WTC11 (cell line): ENCODE data around the gene HDAC10. TPM values are rescaled to one million over a fixed set of nuclear protein-coding genes. Genes with fewer than 3 reads are reported as not detected.

Experiments used
- ATAC-seq: fragments of 200-7000 bp; cut with Tn5 transposase; 2 replicates; pipeline ENCODE4 v1.10.0; 2021; ENCODE audit warnings: mild to moderate bottlenecking, moderate library complexity
- CTCF ChIA-PET: fragments of 300-600 bp; sonication (Branson Sonifier 250); formaldehyde crosslinking; loops from one replicate; lab custom pipeline; 2021; ENCODE audit warnings: antibody characterized with exemption; lab: Charles Lee
- POLR2A ChIA-PET: fragments of 350-600 bp; sonication (Branson Sonifier 250); formaldehyde crosslinking; loops from one replicate; lab custom pipeline; 2021; ENCODE audit warnings: antibody characterized with exemption; lab: Charles Lee
- DNase-seq: peaks from one replicate; pipeline ENCODE4 v3.0.0; 2021; ENCODE audit warnings: low spot score
- H3K27ac Mint-ChIP-seq: 2 replicates; pipeline ENCODE4 v1.8.0; 2021; ENCODE audit warnings: mixed read lengths
- H3K27me3 Mint-ChIP-seq: 2 replicates; pipeline ENCODE4 v1.8.0; 2021; ENCODE audit warnings: low read depth, mild to moderate bottlenecking, moderate library complexity, mixed read lengths
- H3K36me3 Mint-ChIP-seq: 2 replicates; pipeline ENCODE4 v1.8.0; 2021; ENCODE audit warnings: mixed read lengths
- H3K4me1 Mint-ChIP-seq: 2 replicates; pipeline ENCODE4 v1.8.0; 2022; ENCODE audit warnings: mixed read lengths
- H3K4me3 Mint-ChIP-seq: 2 replicates; pipeline ENCODE4 v1.8.0; 2021; ENCODE audit warnings: mild to moderate bottlenecking, moderate library complexity, mixed read lengths
- H3K9me3 Mint-ChIP-seq: 2 replicates; pipeline ENCODE4 v1.8.0; 2021; ENCODE audit warnings: mixed read lengths
- CBFB ChIP-seq: sonication (generic); formaldehyde crosslinking; IDR thresholded peaks from 2 replicates; pipeline ENCODE4 v1.8.1; 2022; ENCODE audit warnings: mild to moderate bottlenecking, low read depth, missing genetic modification reagents
- CREM ChIP-seq: sonication (generic); formaldehyde crosslinking; IDR thresholded peaks from 2 replicates; pipeline ENCODE4 v1.8.1; 2022; ENCODE audit warnings: mild to moderate bottlenecking, missing genetic modification reagents, moderate library complexity
- GABPB1 ChIP-seq: sonication (generic); formaldehyde crosslinking; IDR thresholded peaks from 2 replicates; pipeline ENCODE4 v1.8.1; 2023; ENCODE audit warnings: mild to moderate bottlenecking, missing genetic modification reagents
- JUN ChIP-seq: sonication (generic); formaldehyde crosslinking; IDR thresholded peaks from 2 replicates; pipeline ENCODE4 v1.8.0; 2023; ENCODE audit warnings: mild to moderate bottlenecking, missing genetic modification reagents
- KAT7 ChIP-seq: sonication (generic); formaldehyde crosslinking; IDR thresholded peaks from 2 replicates; pipeline ENCODE4 v1.8.1; 2023; ENCODE audit warnings: missing genetic modification reagents, mild to moderate bottlenecking, borderline replicate concordance
- NFATC4 ChIP-seq: fragments of 250-450 bp; sonication (Bioruptor Pico); IDR thresholded peaks from 2 replicates; pipeline ENCODE4 v1.9.0; 2021; ENCODE audit warnings: mild to moderate bottlenecking
- NR3C1 ChIP-seq: sonication (generic); formaldehyde crosslinking; conservative IDR thresholded peaks from 2 replicates; pipeline ENCODE4 v1.8.1; 2023; ENCODE audit warnings: low read depth, mild to moderate bottlenecking, missing genetic modification reagents
- ZNF219 ChIP-seq: sonication (generic); formaldehyde crosslinking; IDR thresholded peaks from 2 replicates; pipeline ENCODE4 v1.8.0; 2023; ENCODE audit warnings: missing genetic modification reagents, mild to moderate bottlenecking, borderline replicate concordance
- ZNF317 ChIP-seq: sonication (generic); formaldehyde crosslinking; IDR thresholded peaks from 2 replicates; pipeline ENCODE4 v1.8.1; 2023; ENCODE audit warnings: low read depth, mild to moderate bottlenecking, moderate library complexity, missing genetic modification reagents, borderline replicate concordance
- total RNA-seq: library from RNA; stranded (reverse); gene quantifications from 3 replicates; pipeline ENCODE4 v1.2.3, GENCODE V29; 2021
- TF ChIP-seq, protein P1 (sequence below): sonication (generic); formaldehyde crosslinking; IDR thresholded peaks from 2 replicates; pipeline ENCODE4 v1.8.1; 2023; ENCODE audit warnings: mild to moderate bottlenecking, missing genetic modification reagents
- TF ChIP-seq, protein P2 (sequence below): fragments of 250-450 bp; sonication (Bioruptor Pico); IDR thresholded peaks from 2 replicates; pipeline ENCODE4 v1.9.0; 2021; ENCODE audit warnings: mild to moderate bottlenecking
- TF ChIP-seq, protein P3 (sequence below): sonication (generic); formaldehyde crosslinking; IDR thresholded peaks from 2 replicates; pipeline ENCODE4 v1.8.0; 2022; ENCODE audit warnings: mild to moderate bottlenecking, missing genetic modification reagents
- TF ChIP-seq, protein P4 (sequence below): sonication (generic); formaldehyde crosslinking; IDR thresholded peaks from 2 replicates; pipeline ENCODE4 v1.8.1; 2023; ENCODE audit warnings: mild to moderate bottlenecking, missing genetic modification reagents, borderline replicate concordance
- TF ChIP-seq, protein P5 (sequence below): sonication (generic); formaldehyde crosslinking; IDR thresholded peaks from 2 replicates; pipeline ENCODE4 v1.8.1; 2022; ENCODE audit warnings: mild to moderate bottlenecking, missing genetic modification reagents, moderate library complexity, borderline replicate concordance
- TF ChIP-seq, protein P6 (sequence below): sonication (generic); formaldehyde crosslinking; IDR thresholded peaks from 2 replicates; pipeline ENCODE4 v1.8.1; 2022; ENCODE audit warnings: low read depth, missing genetic modification reagents, borderline replicate concordance
- TF ChIP-seq, protein P7 (sequence below): sonication (generic); formaldehyde crosslinking; IDR thresholded peaks from 2 replicates; pipeline ENCODE4 v1.8.0; 2023; ENCODE audit warnings: missing genetic modification reagents, mild to moderate bottlenecking, borderline replicate concordance
- TF ChIP-seq, protein P8 (sequence below): sonication (generic); formaldehyde crosslinking; IDR thresholded peaks from 2 replicates; pipeline ENCODE4 v1.8.1; 2022; ENCODE audit warnings: low read depth, mild to moderate bottlenecking, moderate library complexity, missing genetic modification reagents, borderline replicate concordance

Gene HDAC10
- total RNA-seq, 1 experiment from 2014 or later = 40.9 TPM

DNA sequence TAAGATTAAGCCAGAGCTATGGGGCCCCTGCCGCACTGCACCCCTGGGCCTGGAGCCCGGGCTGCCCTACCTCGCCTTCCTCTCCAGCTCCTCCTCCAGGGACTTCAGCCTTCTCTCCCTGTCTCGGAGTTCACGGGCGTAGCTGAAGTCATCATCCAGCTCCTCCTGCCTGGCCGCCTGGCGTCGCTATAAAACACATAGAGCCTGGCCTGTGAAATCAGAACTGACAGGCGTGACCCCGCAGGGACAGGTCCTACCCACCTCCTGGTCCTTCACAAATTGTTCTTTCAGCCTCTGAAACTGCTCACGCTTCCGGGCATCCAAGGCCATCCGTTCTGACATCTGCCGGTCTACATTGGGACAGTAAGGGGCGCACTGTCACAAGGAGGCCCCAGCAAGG, 27.0 kb downstream of the HDAC10 start:
- H3K27me3 Mint-ChIP-seq = no peaks in the 10 kb centered on the region
- H3K4me3 Mint-ChIP-seq = no peak overlapping the region
- peaks cover 27% of the 10 kb centered on the region for H3K36me3 Mint-ChIP-seq
- ChIA-PET CTCF (interaction anchor here (0.9 to 1.9 kb wide), 4 partner anchors 13 to 29 kb away, joined by 3 to 4 read pairs (median 4); no protein-coding TSS in a partner anchor), POLR2A (no interaction called here)
- H3K27ac Mint-ChIP-seq = no peak overlapping the region
- H3K4me1 Mint-ChIP-seq = peaks cover 3% of the 10 kb centered on the region; the same call in 1 of the 2 replicates
- ATAC-seq (no peak), DNase-seq (no peak)
- TF ChIP-seq, protein P1, sequence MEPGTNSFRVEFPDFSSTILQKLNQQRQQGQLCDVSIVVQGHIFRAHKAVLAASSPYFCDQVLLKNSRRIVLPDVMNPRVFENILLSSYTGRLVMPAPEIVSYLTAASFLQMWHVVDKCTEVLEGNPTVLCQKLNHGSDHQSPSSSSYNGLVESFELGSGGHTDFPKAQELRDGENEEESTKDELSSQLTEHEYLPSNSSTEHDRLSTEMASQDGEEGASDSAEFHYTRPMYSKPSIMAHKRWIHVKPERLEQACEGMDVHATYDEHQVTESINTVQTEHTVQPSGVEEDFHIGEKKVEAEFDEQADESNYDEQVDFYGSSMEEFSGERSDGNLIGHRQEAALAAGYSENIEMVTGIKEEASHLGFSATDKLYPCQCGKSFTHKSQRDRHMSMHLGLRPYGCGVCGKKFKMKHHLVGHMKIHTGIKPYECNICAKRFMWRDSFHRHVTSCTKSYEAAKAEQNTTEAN = no peak
- TF ChIP-seq, protein P2, sequence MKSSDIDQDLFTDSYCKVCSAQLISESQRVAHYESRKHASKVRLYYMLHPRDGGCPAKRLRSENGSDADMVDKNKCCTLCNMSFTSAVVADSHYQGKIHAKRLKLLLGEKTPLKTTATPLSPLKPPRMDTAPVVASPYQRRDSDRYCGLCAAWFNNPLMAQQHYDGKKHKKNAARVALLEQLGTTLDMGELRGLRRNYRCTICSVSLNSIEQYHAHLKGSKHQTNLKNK = no peak
- no peak for TF ChIP-seq CREM (CRISPR knock-in tag)
- no peak for TF ChIP-seq NR3C1 (CRISPR knock-in tag)
- TF ChIP-seq, protein P3, sequence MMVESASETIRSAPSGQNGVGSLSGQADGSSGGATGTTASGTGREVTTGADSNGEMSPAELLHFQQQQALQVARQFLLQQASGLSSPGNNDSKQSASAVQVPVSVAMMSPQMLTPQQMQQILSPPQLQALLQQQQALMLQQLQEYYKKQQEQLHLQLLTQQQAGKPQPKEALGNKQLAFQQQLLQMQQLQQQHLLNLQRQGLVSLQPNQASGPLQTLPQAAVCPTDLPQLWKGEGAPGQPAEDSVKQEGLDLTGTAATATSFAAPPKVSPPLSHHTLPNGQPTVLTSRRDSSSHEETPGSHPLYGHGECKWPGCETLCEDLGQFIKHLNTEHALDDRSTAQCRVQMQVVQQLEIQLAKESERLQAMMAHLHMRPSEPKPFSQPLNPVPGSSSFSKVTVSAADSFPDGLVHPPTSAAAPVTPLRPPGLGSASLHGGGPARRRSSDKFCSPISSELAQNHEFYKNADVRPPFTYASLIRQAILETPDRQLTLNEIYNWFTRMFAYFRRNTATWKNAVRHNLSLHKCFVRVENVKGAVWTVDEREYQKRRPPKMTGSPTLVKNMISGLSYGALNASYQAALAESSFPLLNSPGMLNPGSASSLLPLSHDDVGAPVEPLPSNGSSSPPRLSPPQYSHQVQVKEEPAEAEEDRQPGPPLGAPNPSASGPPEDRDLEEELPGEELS (CRISPR knock-in tag) = no peak
- no peak for TF ChIP-seq JUN (CRISPR knock-in tag)
- TF ChIP-seq, protein P4, sequence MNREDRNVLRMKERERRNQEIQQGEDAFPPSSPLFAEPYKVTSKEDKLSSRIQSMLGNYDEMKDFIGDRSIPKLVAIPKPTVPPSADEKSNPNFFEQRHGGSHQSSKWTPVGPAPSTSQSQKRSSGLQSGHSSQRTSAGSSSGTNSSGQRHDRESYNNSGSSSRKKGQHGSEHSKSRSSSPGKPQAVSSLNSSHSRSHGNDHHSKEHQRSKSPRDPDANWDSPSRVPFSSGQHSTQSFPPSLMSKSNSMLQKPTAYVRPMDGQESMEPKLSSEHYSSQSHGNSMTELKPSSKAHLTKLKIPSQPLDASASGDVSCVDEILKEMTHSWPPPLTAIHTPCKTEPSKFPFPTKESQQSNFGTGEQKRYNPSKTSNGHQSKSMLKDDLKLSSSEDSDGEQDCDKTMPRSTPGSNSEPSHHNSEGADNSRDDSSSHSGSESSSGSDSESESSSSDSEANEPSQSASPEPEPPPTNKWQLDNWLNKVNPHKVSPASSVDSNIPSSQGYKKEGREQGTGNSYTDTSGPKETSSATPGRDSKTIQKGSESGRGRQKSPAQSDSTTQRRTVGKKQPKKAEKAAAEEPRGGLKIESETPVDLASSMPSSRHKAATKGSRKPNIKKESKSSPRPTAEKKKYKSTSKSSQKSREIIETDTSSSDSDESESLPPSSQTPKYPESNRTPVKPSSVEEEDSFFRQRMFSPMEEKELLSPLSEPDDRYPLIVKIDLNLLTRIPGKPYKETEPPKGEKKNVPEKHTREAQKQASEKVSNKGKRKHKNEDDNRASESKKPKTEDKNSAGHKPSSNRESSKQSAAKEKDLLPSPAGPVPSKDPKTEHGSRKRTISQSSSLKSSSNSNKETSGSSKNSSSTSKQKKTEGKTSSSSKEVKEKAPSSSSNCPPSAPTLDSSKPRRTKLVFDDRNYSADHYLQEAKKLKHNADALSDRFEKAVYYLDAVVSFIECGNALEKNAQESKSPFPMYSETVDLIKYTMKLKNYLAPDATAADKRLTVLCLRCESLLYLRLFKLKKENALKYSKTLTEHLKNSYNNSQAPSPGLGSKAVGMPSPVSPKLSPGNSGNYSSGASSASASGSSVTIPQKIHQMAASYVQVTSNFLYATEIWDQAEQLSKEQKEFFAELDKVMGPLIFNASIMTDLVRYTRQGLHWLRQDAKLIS (CRISPR knock-in tag) = no peak
- H3K9me3 Mint-ChIP-seq = no peaks in the 10 kb centered on the region

DNA sequence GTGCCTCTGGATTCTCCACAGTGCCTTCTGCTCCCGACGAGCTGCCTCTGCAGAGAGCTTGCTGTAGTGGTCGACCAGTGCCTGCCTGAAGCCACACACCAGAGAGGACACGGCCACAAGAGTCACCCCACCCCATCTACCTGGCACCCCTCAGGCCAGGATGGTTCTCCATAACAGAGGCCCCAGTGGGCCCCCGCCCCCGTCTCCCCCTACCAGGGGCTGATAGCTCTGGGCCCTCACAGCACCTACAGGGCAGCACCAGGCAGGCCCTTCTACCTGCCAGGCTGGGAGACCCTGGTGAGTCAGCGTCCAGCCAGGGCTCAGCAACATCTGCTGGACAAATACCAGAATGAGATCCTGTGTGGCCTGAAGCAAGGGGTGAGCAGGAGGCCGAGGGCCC, 28.6 kb downstream of the HDAC10 start:
- H3K4me1 Mint-ChIP-seq = peaks cover 5% of the 10 kb centered on the region; the same call in 1 of the 2 replicates
- no peaks in the 10 kb centered on the region for H3K9me3 Mint-ChIP-seq
- no peak overlapping the region for H3K4me3 Mint-ChIP-seq
- POLR2A ChIA-PET = no interaction called here
- H3K27me3 Mint-ChIP-seq = no peaks in the 10 kb centered on the region
- H3K27ac Mint-ChIP-seq = no peak overlapping the region
- peaks cover 31% of the 10 kb centered on the region for H3K36me3 Mint-ChIP-seq
- no peak for DNase-seq
- no peak for ATAC-seq
- CTCF ChIA-PET = interaction anchor here (0.6 kb wide), 1 partner anchor 15 kb away, joined by 3 read pairs; no protein-coding TSS in a partner anchor
- TF ChIP-seq ZNF219 (CRISPR knock-in tag) (no peak), JUN (CRISPR knock-in tag) (no peak), ZNF317 (CRISPR knock-in tag) (no peak), KAT7 (no peak), GABPB1 (CRISPR knock-in tag) (no peak), CBFB (CRISPR knock-in tag) (no peak), NFATC4 (CRISPR knock-in tag) (no peak)
- TF ChIP-seq, protein P5, sequence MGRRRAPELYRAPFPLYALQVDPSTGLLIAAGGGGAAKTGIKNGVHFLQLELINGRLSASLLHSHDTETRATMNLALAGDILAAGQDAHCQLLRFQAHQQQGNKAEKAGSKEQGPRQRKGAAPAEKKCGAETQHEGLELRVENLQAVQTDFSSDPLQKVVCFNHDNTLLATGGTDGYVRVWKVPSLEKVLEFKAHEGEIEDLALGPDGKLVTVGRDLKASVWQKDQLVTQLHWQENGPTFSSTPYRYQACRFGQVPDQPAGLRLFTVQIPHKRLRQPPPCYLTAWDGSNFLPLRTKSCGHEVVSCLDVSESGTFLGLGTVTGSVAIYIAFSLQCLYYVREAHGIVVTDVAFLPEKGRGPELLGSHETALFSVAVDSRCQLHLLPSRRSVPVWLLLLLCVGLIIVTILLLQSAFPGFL (CRISPR knock-in tag) = no peak
- TF ChIP-seq, protein P6, sequence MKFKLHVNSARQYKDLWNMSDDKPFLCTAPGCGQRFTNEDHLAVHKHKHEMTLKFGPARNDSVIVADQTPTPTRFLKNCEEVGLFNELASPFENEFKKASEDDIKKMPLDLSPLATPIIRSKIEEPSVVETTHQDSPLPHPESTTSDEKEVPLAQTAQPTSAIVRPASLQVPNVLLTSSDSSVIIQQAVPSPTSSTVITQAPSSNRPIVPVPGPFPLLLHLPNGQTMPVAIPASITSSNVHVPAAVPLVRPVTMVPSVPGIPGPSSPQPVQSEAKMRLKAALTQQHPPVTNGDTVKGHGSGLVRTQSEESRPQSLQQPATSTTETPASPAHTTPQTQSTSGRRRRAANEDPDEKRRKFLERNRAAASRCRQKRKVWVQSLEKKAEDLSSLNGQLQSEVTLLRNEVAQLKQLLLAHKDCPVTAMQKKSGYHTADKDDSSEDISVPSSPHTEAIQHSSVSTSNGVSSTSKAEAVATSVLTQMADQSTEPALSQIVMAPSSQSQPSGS (CRISPR knock-in tag) = no peak
- TF ChIP-seq, protein P7, sequence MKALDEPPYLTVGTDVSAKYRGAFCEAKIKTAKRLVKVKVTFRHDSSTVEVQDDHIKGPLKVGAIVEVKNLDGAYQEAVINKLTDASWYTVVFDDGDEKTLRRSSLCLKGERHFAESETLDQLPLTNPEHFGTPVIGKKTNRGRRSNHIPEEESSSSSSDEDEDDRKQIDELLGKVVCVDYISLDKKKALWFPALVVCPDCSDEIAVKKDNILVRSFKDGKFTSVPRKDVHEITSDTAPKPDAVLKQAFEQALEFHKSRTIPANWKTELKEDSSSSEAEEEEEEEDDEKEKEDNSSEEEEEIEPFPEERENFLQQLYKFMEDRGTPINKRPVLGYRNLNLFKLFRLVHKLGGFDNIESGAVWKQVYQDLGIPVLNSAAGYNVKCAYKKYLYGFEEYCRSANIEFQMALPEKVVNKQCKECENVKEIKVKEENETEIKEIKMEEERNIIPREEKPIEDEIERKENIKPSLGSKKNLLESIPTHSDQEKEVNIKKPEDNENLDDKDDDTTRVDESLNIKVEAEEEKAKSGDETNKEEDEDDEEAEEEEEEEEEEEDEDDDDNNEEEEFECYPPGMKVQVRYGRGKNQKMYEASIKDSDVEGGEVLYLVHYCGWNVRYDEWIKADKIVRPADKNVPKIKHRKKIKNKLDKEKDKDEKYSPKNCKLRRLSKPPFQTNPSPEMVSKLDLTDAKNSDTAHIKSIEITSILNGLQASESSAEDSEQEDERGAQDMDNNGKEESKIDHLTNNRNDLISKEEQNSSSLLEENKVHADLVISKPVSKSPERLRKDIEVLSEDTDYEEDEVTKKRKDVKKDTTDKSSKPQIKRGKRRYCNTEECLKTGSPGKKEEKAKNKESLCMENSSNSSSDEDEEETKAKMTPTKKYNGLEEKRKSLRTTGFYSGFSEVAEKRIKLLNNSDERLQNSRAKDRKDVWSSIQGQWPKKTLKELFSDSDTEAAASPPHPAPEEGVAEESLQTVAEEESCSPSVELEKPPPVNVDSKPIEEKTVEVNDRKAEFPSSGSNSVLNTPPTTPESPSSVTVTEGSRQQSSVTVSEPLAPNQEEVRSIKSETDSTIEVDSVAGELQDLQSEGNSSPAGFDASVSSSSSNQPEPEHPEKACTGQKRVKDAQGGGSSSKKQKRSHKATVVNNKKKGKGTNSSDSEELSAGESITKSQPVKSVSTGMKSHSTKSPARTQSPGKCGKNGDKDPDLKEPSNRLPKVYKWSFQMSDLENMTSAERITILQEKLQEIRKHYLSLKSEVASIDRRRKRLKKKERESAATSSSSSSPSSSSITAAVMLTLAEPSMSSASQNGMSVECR (CRISPR knock-in tag) = no peak
- TF ChIP-seq, protein P8, sequence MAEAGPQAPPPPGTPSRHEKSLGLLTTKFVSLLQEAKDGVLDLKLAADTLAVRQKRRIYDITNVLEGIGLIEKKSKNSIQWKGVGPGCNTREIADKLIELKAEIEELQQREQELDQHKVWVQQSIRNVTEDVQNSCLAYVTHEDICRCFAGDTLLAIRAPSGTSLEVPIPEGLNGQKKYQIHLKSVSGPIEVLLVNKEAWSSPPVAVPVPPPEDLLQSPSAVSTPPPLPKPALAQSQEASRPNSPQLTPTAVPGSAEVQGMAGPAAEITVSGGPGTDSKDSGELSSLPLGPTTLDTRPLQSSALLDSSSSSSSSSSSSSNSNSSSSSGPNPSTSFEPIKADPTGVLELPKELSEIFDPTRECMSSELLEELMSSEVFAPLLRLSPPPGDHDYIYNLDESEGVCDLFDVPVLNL = no peak
